Measurements from ENCODE around the gene DNAJC11. TPM values are rescaled to one million over a fixed set of nuclear protein-coding genes. Genes with fewer than 3 reads are reported as not detected.
"Not testable (repeated sequence)": the region's sequence is repeated elsewhere in the genome, so short reads cannot be mapped to it uniquely, and the experiment has no call there.

The DNAJC11 gene
- total and polyA plus RNA-seq, 2 experiments from 2014 or later: 28.9 to 40.6 TPM

GRCh38 chr1:6601923-6602668, 99.5 kb downstream of the DNAJC11 start:
- Histone ChIP-seq H3K9me3 (ENCODE audit: low read depth) (no peaks in the 10 kb centered on the region), H3K36me3 (ENCODE audit: low read depth) (peaks cover 1% of the 10 kb centered on the region; the same call in 1 of the 2 replicates), H3K9ac (peak overlapping the region; percentile 97), H3K27me3 (replicated peaks; ENCODE audit: insufficient read depth) (no peaks in the 10 kb centered on the region), H3K79me2 (ENCODE audit: insufficient read depth) (peaks cover 66% of the 10 kb centered on the region), H4K20me1 (ENCODE audit: insufficient read depth) (no peaks in the 10 kb centered on the region; the same call in 1 of the 2 replicates), H3K4me3 (peak overlapping the region; percentile 87), H2AFZ (0 out of 2 replicates have a peak overlapping the region, but pooled peaks have one; percentile 14), H3K9me2 (ENCODE audit: insufficient read depth) (no peaks in the 10 kb centered on the region), H3F3A (ENCODE audit: insufficient read depth) (peaks cover 35% of the 10 kb centered on the region), H3K4me2 (ENCODE audit: unreplicated experiment) (peak overlapping the region; percentile 86), H3K27ac (peak overlapping the region; percentile 99), H3K4me1 (ENCODE audit: insufficient read depth) (peaks cover 25% of the 10 kb centered on the region)
- in situ Hi-C loops (cut with MboI): no loop called here
- 0% methylated on average over 50 to 102 of the region's 103 CpGs for WGBS, 2 experiments (ENCODE audit: low coverage in 1 of 2, low lambda C conversion rate in 2 of 2, missing lambda C conversion rate in 2 of 2)
- peak; percentile 82 for DNase-seq
- TF ChIP-seq EZH2 (IDR thresholded peaks at IDR 0.05; ENCODE audit: insufficient read depth, poor library complexity, severe bottlenecking) (no peak), EZH2phosphoT487 (IDR thresholded peaks at IDR 0.05; ENCODE audit: insufficient read depth, low read depth) (no peak)

DNA sequence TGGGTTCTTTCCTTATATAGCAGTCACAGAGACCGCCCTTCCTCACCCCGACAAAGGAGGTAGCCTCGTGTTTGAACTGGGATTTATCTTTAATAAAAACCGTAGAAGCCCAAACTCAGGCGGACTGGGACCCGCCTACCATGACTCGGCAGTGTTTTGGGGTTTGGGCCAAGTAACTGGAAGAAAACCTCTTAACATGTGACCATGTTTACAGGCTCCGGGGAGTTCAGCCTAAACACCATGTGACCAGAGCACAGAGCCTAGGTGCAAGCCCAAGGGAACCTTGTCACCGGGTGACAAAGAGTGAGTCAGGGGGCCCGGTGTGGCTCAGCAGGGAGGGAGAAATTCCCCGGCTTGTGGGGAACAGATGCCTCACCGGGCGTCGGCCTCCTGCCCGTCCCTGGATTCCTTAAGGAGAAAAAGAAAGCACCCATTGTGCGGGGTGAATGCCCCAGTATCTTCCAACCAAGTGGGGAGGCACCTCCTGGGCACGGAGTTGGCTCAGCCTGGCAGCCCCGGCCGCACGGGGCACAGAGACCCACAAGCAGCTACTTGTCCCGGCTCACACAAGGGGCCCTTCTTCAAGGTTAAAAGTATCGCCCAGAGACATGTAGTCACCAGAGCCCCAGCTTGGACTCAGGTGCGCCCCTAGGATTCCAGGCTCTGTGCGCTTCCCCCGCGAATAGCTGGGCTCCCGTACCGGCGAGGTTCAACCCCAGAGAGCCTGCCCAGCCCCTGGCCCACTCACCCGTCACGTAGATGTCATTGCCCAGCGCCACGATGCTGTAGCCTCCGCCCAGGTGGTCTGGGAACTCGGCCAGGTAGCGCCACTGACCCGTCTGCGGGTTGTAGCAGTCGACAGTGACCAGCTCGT, 100.3 kb downstream of the DNAJC11 start:
- peaks cover 68% of the 10 kb centered on the region for H3K79me2 ChIP-seq (ENCODE audit: insufficient read depth)
- in situ Hi-C loops (cut with MboI): no loop called here
- H4K20me1 ChIP-seq (ENCODE audit: insufficient read depth): no peaks in the 10 kb centered on the region; the same call in 1 of the 2 replicates

GRCh38 chr1:6600410-6601048, 101.1 kb downstream of the DNAJC11 start:
- DNase-seq: peak; percentile 58
- peaks cover 70% of the 10 kb centered on the region for H3K79me2 ChIP-seq (ENCODE audit: insufficient read depth)

More for the DNA sequence above, 100.3 kb downstream of the DNAJC11 start:
- H3K4me3 ChIP-seq: peak overlapping the region; percentile 87
- peaks cover 35% of the 10 kb centered on the region for H3F3A ChIP-seq (ENCODE audit: insufficient read depth)
- DNase-seq: peak; percentile 99
- peaks cover 10% of the 10 kb centered on the region for H3K36me3 ChIP-seq (ENCODE audit: low read depth)
- 0 to 1% methylated on average over 36 to 40 of the region's 40 CpGs for WGBS, 2 experiments (ENCODE audit: low coverage in 1 of 2, low lambda C conversion rate in 2 of 2, missing lambda C conversion rate in 2 of 2)
- TF ChIP-seq EZH2phosphoT487 (IDR thresholded peaks at IDR 0.05; ENCODE audit: insufficient read depth, low read depth): no peak
- H3K27ac ChIP-seq: peak overlapping the region; percentile 99
- H3K9me3 ChIP-seq (ENCODE audit: low read depth): no peaks in the 10 kb centered on the region
- H3K4me2 ChIP-seq (ENCODE audit: unreplicated experiment): peak overlapping the region; percentile 86
- H2AFZ ChIP-seq: 0 out of 2 replicates have a peak overlapping the region, but pooled peaks have one; percentile 13
- no peaks in the 10 kb centered on the region for H3K27me3 ChIP-seq (replicated peaks; ENCODE audit: insufficient read depth)
- H3K4me1 ChIP-seq (ENCODE audit: insufficient read depth): peaks cover 25% of the 10 kb centered on the region
- peak overlapping the region; percentile 97 for H3K9ac ChIP-seq
- H3K9me2 ChIP-seq (ENCODE audit: insufficient read depth): no peaks in the 10 kb centered on the region

GRCh38 chr1:6599991-6600390, 101.6 kb downstream of the DNAJC11 start:
- H3K9me2 ChIP-seq (ENCODE audit: insufficient read depth); H3K27me3 ChIP-seq (replicated peaks; ENCODE audit: insufficient read depth); H3K9me3 ChIP-seq (ENCODE audit: low read depth); H4K20me1 ChIP-seq (ENCODE audit: insufficient read depth); H2AFZ ChIP-seq; DNase-seq; in situ Hi-C loops (cut with MboI): not testable (repeated sequence)
- Histone ChIP-seq H3K36me3 (ENCODE audit: low read depth) (peaks cover 16% of the 10 kb centered on the region), H3K4me3 (peak overlapping the region; percentile 87), H3K27ac (peak overlapping the region; percentile 99), H3F3A (ENCODE audit: insufficient read depth) (peaks cover 28% of the 10 kb centered on the region), H3K4me2 (ENCODE audit: unreplicated experiment) (peak overlapping the region; percentile 86), H3K9ac (peak overlapping the region; percentile 97), H3K79me2 (ENCODE audit: insufficient read depth) (peaks cover 72% of the 10 kb centered on the region), H3K4me1 (ENCODE audit: insufficient read depth) (peaks cover 24% of the 10 kb centered on the region)
- 36 to 46% methylated on average over 8 of the region's 8 CpGs for WGBS, 2 experiments (ENCODE audit: low coverage in 1 of 2, low lambda C conversion rate in 2 of 2, missing lambda C conversion rate in 2 of 2)

More at GRCh38 chr1:6600410-6601048, 101.1 kb downstream of the DNAJC11 start:
- TF ChIP-seq EZH2 (IDR thresholded peaks at IDR 0.05; ENCODE audit: insufficient read depth, poor library complexity, severe bottlenecking): no peak
- TF ChIP-seq EZH2phosphoT487 (IDR thresholded peaks at IDR 0.05; ENCODE audit: insufficient read depth, low read depth): no peak
- H3K4me3 ChIP-seq: peak overlapping the region; percentile 87
- in situ Hi-C loops (cut with MboI): no loop called here
- H3K27ac ChIP-seq: peak overlapping the region; percentile 99
- WGBS, 2 experiments (ENCODE audit: low coverage in 1 of 2, low lambda C conversion rate in 2 of 2, missing lambda C conversion rate in 2 of 2): 12 to 13% methylated on average over 10 of the region's 10 CpGs
- H3K9me3 ChIP-seq (ENCODE audit: low read depth): no peaks in the 10 kb centered on the region
- peaks cover 25% of the 10 kb centered on the region for H3K4me1 ChIP-seq (ENCODE audit: insufficient read depth)
- H3K27me3 ChIP-seq (replicated peaks; ENCODE audit: insufficient read depth): no peaks in the 10 kb centered on the region
- H3K36me3 ChIP-seq (ENCODE audit: low read depth): peaks cover 15% of the 10 kb centered on the region
- H3K4me2 ChIP-seq (ENCODE audit: unreplicated experiment): peak overlapping the region; percentile 86
- H2AFZ ChIP-seq: no peak overlapping the region
- peaks cover 33% of the 10 kb centered on the region for H3F3A ChIP-seq (ENCODE audit: insufficient read depth)
- no peaks in the 10 kb centered on the region; the same call in 1 of the 2 replicates for H4K20me1 ChIP-seq (ENCODE audit: insufficient read depth)
- peak overlapping the region; percentile 97 for H3K9ac ChIP-seq
- no peaks in the 10 kb centered on the region for H3K9me2 ChIP-seq (ENCODE audit: insufficient read depth)
